HEK293 (cell line): Measurements from ENCODE around the gene KCNJ15.
A peak's percentile ranks its signal among the peaks of the same experiment; 100 is the strongest.

Experiments used
- IKZF3 ChIP-seq: fragments of 450-650 bp; IDR thresholded peaks from 2 replicates; pipeline ENCODE4 v1.5.0; 2018; ENCODE audit warnings: missing biosample characterization, mild to moderate bottlenecking, missing genetic modification characterization, moderate library complexity
- KLF16 ChIP-seq: fragments of 450-650 bp; formaldehyde crosslinking; IDR thresholded peaks from 2 replicates; pipeline ENCODE4 v1.5.1; 2017; ENCODE audit warnings: missing biosample characterization, missing genetic modification characterization
- MZF1 ChIP-seq: fragments of 450-650 bp; formaldehyde crosslinking; IDR thresholded peaks from 2 replicates; pipeline ENCODE4 v1.5.1; 2017; ENCODE audit warnings: missing biosample characterization, missing genetic modification characterization, borderline replicate concordance
- TRIM28 ChIP-seq: IDR thresholded peaks from 2 replicates; pipeline ENCODE4 v1.6.1; 2011; ENCODE audit warnings: low read length, control low read depth, borderline replicate concordance
- WT1 ChIP-seq: fragments of 450-650 bp; formaldehyde crosslinking; IDR thresholded peaks from 2 replicates; pipeline ENCODE4 v1.5.1; 2016; ENCODE audit warnings: missing biosample characterization, missing genetic modification characterization
- ZIC2 ChIP-seq: fragments of 450-650 bp; formaldehyde crosslinking; IDR thresholded peaks from 2 replicates; pipeline ENCODE4 v1.5.1; 2016; ENCODE audit warnings: missing biosample characterization, missing genetic modification characterization
- ZNF292 ChIP-seq: fragments of 450-650 bp; formaldehyde crosslinking; IDR thresholded peaks from 2 replicates; pipeline ENCODE4 v1.5.1; 2016; ENCODE audit warnings: low read depth, missing biosample characterization, missing genetic modification characterization, borderline replicate concordance
- ZNF366 ChIP-seq: fragments of 450-650 bp; formaldehyde crosslinking; conservative IDR thresholded peaks from 2 replicates; pipeline ENCODE4 v1.5.1; 2016; ENCODE audit warnings: missing biosample characterization, missing genetic modification characterization
- ZNF530 ChIP-seq: fragments of 450-650 bp; formaldehyde crosslinking; IDR thresholded peaks from 2 replicates; pipeline ENCODE4 v1.5.1; 2016; ENCODE audit warnings: low read depth, missing biosample characterization, missing genetic modification characterization
- ZNF585B ChIP-seq: fragments of 450-650 bp; formaldehyde crosslinking; IDR thresholded peaks from 2 replicates; pipeline ENCODE4 v1.5.1; 2016; ENCODE audit warnings: missing biosample characterization, missing genetic modification characterization
- ZNF777 ChIP-seq: fragments of 450-650 bp; formaldehyde crosslinking; IDR thresholded peaks from 2 replicates; pipeline ENCODE4 v1.5.1; 2017; ENCODE audit warnings: missing biosample characterization, missing genetic modification characterization, borderline replicate concordance
- ZNF830 ChIP-seq: fragments of 450-650 bp; IDR thresholded peaks from 2 replicates; pipeline ENCODE4 v1.5.0; 2018; ENCODE audit warnings: missing biosample characterization, missing genetic modification characterization, low read depth, mild to moderate bottlenecking, moderate library complexity
- TF ChIP-seq, protein P1 (sequence below): fragments of 450-650 bp; IDR thresholded peaks from 2 replicates; pipeline ENCODE4 v1.5.1; 2018; ENCODE audit warnings: missing biosample characterization, missing genetic modification characterization
- TF ChIP-seq, protein P2 (sequence below): fragments of 450-650 bp; formaldehyde crosslinking; IDR thresholded peaks from 2 replicates; pipeline ENCODE4 v1.5.1; 2016; ENCODE audit warnings: missing biosample characterization, missing genetic modification characterization
- TF ChIP-seq, protein P3 (sequence below): fragments of 450-650 bp; formaldehyde crosslinking; IDR thresholded peaks from 2 replicates; pipeline ENCODE4 v1.5.1; 2016; ENCODE audit warnings: missing biosample characterization, missing genetic modification characterization, borderline replicate concordance
- TF ChIP-seq, protein P4 (sequence below): fragments of 450-650 bp; formaldehyde crosslinking; IDR thresholded peaks from 2 replicates; pipeline ENCODE4 v1.5.1; 2017; ENCODE audit warnings: missing biosample characterization, missing genetic modification characterization
- TF ChIP-seq, protein P5 (sequence below): fragments of 450-650 bp; formaldehyde crosslinking; IDR thresholded peaks from 2 replicates; pipeline ENCODE4 v1.5.1; 2016; ENCODE audit warnings: missing biosample characterization, missing genetic modification characterization
- TF ChIP-seq, protein P6 (sequence below): fragments of 450-650 bp; formaldehyde crosslinking; IDR thresholded peaks from 2 replicates; pipeline ENCODE4 v1.5.0; 2017; ENCODE audit warnings: missing biosample characterization, missing genetic modification characterization, borderline replicate concordance
- TF ChIP-seq, protein P7 (sequence below): fragments of 450-650 bp; formaldehyde crosslinking; IDR thresholded peaks from 2 replicates; pipeline ENCODE4 v1.5.1; 2016; ENCODE audit warnings: missing biosample characterization, missing genetic modification characterization
- TF ChIP-seq, protein P8 (sequence below): fragments of 450-650 bp; formaldehyde crosslinking; IDR thresholded peaks from 2 replicates; pipeline ENCODE4 v1.5.1; 2016; ENCODE audit warnings: missing biosample characterization, missing genetic modification characterization

The KCNJ15 gene

DNA sequence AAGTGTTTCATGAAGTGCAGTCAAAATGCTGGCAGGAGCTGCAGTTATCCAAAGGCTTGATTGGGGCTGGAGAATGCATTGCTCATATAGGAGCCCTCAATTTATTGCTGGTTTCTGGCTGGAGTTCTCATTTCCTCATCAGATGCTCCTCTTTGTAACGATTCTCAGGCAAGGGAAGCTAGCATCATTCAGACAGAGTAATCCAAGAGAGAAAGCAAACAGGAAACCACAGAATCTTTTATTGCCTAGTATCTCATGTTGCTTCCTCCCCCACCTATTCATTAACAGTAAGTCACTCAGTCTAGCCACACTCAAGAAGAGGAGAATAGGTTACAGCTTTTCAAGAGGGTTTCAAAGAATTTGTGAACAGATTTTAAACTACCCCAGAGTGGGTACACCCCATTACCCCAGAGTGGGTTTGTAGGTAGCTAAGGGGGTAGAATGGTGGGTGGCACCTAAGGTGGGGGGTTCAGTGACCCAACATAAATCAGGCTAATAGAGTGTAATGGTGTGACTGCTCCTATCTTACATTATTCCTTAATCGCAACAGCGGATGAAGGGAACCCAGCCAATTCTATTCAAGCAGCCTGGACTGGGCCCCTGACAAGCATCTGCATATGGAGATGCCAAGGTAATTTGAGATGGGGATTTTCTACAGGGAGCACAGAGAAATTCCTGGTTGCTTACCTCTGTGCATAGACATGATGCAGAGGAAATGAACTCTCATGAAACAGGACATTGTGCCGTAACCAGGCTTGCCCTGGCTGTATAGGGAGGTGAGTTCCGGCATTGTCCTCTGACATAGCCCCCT lies 67.1 kb downstream of the KCNJ15 start (continued):
- TF ChIP-seq TRIM28 (peak; percentile 69; the same call in 1 of the 2 replicates), ZNF585B (tag by site-specific recombination) (no peak), ZNF530 (tag by site-specific recombination) (no peak), MZF1 (tag by site-specific recombination) (peak; percentile 55), ZNF366 (tag by site-specific recombination) (peak; percentile 42), ZNF830 (tag by site-specific recombination) (no peak), ZNF777 (no peak), ZNF292 (tag by site-specific recombination) (no peak), IKZF3 (tag by site-specific recombination) (no peak), KLF16 (no peak), ZIC2 (tag by site-specific recombination) (no peak), WT1 (tag by site-specific recombination) (peak; percentile 91)
- TF ChIP-seq, protein P1, sequence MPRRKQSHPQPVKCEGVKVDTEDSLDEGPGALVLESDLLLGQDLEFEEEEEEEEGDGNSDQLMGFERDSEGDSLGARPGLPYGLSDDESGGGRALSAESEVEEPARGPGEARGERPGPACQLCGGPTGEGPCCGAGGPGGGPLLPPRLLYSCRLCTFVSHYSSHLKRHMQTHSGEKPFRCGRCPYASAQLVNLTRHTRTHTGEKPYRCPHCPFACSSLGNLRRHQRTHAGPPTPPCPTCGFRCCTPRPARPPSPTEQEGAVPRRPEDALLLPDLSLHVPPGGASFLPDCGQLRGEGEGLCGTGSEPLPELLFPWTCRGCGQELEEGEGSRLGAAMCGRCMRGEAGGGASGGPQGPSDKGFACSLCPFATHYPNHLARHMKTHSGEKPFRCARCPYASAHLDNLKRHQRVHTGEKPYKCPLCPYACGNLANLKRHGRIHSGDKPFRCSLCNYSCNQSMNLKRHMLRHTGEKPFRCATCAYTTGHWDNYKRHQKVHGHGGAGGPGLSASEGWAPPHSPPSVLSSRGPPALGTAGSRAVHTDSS (tag by site-specific recombination) = no peak
- TF ChIP-seq, protein P2, sequence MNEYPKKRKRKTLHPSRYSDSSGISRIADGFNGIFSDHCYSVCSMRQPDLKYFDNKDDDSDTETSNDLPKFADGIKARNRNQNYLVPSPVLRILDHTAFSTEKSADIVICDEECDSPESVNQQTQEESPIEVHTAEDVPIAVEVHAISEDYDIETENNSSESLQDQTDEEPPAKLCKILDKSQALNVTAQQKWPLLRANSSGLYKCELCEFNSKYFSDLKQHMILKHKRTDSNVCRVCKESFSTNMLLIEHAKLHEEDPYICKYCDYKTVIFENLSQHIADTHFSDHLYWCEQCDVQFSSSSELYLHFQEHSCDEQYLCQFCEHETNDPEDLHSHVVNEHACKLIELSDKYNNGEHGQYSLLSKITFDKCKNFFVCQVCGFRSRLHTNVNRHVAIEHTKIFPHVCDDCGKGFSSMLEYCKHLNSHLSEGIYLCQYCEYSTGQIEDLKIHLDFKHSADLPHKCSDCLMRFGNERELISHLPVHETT (tag by site-specific recombination) = peak; percentile 70
- TF ChIP-seq, protein P3, sequence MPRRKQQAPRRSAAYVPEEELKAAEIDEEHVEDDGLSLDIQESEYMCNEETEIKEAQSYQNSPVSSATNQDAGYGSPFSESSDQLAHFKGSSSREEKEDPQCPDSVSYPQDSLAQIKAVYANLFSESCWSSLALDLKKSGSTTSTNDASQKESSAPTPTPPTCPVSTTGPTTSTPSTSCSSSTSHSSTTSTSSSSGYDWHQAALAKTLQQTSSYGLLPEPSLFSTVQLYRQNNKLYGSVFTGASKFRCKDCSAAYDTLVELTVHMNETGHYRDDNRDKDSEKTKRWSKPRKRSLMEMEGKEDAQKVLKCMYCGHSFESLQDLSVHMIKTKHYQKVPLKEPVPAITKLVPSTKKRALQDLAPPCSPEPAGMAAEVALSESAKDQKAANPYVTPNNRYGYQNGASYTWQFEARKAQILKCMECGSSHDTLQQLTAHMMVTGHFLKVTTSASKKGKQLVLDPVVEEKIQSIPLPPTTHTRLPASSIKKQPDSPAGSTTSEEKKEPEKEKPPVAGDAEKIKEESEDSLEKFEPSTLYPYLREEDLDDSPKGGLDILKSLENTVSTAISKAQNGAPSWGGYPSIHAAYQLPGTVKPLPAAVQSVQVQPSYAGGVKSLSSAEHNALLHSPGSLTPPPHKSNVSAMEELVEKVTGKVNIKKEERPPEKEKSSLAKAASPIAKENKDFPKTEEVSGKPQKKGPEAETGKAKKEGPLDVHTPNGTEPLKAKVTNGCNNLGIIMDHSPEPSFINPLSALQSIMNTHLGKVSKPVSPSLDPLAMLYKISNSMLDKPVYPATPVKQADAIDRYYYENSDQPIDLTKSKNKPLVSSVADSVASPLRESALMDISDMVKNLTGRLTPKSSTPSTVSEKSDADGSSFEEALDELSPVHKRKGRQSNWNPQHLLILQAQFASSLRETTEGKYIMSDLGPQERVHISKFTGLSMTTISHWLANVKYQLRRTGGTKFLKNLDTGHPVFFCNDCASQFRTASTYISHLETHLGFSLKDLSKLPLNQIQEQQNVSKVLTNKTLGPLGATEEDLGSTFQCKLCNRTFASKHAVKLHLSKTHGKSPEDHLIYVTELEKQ (tag by site-specific recombination) = peak; percentile 81; the same call in 1 of the 2 replicates
- TF ChIP-seq, protein P4, sequence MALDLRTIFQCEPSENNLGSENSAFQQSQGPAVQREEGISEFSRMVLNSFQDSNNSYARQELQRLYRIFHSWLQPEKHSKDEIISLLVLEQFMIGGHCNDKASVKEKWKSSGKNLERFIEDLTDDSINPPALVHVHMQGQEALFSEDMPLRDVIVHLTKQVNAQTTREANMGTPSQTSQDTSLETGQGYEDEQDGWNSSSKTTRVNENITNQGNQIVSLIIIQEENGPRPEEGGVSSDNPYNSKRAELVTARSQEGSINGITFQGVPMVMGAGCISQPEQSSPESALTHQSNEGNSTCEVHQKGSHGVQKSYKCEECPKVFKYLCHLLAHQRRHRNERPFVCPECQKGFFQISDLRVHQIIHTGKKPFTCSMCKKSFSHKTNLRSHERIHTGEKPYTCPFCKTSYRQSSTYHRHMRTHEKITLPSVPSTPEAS (tag by site-specific recombination) = no peak
- TF ChIP-seq, protein P5, sequence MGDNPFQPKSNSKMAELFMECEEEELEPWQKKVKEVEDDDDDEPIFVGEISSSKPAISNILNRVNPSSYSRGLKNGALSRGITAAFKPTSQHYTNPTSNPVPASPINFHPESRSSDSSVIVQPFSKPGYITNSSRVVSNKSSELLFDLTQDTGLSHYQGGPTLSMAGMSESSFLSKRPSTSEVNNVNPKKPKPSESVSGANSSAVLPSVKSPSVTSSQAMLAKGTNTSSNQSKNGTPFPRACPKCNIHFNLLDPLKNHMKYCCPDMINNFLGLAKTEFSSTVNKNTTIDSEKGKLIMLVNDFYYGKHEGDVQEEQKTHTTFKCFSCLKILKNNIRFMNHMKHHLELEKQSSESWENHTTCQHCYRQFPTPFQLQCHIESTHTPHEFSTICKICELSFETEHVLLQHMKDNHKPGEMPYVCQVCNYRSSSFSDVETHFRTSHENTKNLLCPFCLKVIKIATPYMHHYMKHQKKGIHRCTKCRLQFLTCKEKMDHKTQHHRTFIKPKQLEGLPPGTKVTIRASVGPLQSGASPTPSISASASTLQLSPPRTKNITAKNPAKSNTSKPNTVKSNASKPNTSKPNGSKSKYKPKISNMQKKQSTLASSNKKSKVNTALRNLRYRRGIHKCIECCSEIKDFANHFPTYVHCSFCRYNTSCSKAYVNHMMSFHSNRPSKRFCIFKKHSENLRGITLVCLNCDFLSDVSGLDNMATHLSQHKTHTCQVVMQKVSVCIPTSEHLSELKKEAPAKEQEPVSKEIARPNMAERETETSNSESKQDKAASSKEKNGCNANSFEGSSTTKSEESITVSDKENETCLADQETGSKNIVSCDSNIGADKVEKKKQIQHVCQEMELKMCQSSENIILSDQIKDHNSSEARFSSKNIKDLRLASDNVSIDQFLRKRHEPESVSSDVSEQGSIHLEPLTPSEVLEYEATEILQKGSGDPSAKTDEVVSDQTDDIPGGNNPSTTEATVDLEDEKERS (tag by site-specific recombination) = no peak
- TF ChIP-seq, protein P6, sequence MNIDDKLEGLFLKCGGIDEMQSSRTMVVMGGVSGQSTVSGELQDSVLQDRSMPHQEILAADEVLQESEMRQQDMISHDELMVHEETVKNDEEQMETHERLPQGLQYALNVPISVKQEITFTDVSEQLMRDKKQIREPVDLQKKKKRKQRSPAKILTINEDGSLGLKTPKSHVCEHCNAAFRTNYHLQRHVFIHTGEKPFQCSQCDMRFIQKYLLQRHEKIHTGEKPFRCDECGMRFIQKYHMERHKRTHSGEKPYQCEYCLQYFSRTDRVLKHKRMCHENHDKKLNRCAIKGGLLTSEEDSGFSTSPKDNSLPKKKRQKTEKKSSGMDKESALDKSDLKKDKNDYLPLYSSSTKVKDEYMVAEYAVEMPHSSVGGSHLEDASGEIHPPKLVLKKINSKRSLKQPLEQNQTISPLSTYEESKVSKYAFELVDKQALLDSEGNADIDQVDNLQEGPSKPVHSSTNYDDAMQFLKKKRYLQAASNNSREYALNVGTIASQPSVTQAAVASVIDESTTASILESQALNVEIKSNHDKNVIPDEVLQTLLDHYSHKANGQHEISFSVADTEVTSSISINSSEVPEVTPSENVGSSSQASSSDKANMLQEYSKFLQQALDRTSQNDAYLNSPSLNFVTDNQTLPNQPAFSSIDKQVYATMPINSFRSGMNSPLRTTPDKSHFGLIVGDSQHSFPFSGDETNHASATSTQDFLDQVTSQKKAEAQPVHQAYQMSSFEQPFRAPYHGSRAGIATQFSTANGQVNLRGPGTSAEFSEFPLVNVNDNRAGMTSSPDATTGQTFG = no peak
- TF ChIP-seq, protein P7, sequence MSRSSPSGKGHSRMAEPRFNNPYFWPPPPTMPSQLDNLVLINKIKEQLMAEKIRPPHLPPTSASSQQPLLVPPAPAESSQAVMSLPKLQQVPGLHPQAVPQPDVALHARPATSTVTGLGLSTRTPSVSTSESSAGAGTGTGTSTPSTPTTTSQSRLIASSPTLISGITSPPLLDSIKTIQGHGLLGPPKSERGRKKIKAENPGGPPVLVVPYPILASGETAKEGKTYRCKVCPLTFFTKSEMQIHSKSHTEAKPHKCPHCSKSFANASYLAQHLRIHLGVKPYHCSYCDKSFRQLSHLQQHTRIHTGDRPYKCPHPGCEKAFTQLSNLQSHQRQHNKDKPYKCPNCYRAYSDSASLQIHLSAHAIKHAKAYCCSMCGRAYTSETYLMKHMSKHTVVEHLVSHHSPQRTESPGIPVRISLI (tag by site-specific recombination) = no peak
- TF ChIP-seq, protein P8, sequence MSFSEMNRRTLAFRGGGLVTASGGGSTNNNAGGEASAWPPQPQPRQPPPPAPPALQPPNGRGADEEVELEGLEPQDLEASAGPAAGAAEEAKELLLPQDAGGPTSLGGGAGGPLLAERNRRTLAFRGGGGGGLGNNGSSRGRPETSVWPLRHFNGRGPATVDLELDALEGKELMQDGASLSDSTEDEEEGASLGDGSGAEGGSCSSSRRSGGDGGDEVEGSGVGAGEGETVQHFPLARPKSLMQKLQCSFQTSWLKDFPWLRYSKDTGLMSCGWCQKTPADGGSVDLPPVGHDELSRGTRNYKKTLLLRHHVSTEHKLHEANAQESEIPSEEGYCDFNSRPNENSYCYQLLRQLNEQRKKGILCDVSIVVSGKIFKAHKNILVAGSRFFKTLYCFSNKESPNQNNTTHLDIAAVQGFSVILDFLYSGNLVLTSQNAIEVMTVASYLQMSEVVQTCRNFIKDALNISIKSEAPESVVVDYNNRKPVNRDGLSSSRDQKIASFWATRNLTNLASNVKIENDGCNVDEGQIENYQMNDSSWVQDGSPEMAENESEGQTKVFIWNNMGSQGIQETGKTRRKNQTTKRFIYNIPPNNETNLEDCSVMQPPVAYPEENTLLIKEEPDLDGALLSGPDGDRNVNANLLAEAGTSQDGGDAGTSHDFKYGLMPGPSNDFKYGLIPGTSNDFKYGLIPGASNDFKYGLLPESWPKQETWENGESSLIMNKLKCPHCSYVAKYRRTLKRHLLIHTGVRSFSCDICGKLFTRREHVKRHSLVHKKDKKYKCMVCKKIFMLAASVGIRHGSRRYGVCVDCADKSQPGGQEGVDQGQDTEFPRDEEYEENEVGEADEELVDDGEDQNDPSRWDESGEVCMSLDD (tag by site-specific recombination) = no peak
